RWPE2 (cell line): ENCODE results near the gene POLR1B.

ENCODE experiments used
- ATAC-seq: fragments of 200-7000 bp; cut with Tn5 transposase; 3 replicates; pipeline ENCODE4 v1.9.1; 2021; ENCODE audit warnings: low read depth
- DNase-seq: peaks from one replicate; pipeline ENCODE4 v3.0.0-alpha.2; 2020; ENCODE audit warnings: low spot score
- H3K27ac ChIP-seq: fragments of 450-650 bp; 2 replicates; pipeline ENCODE4 v1.5.1; 2017; ENCODE audit warnings: mild to moderate bottlenecking; ENCODE audit not compliant: poor library complexity, severe bottlenecking
- H3K27me3 ChIP-seq: fragments of 250-450 bp; sonication (Bioruptor Pico); 2 replicates; pipeline ENCODE4 v1.5.1; 2021; ENCODE audit warnings: mild to moderate bottlenecking, moderate library complexity; ENCODE audit not compliant: insufficient read depth, poor library complexity, severe bottlenecking
- H3K36me3 ChIP-seq: fragments of 250-450 bp; sonication (Bioruptor Pico); 2 replicates; pipeline ENCODE4 v1.5.1; 2020; ENCODE audit warnings: low read depth, mild to moderate bottlenecking, moderate library complexity
- H3K4me1 ChIP-seq: fragments of 250-450 bp; sonication (Bioruptor Pico); 2 replicates; pipeline ENCODE4 v1.5.1; 2021; ENCODE audit warnings: mild to moderate bottlenecking, moderate library complexity; ENCODE audit not compliant: insufficient read depth, poor library complexity, severe bottlenecking
- H3K4me3 ChIP-seq: fragments of 250-450 bp; sonication (Bioruptor Pico); 2 replicates; pipeline ENCODE4 v1.5.1; 2021; ENCODE audit warnings: mild to moderate bottlenecking, moderate library complexity; ENCODE audit not compliant: severe bottlenecking
- H3K9me3 ChIP-seq: fragments of 250-450 bp; sonication (Bioruptor Pico); 2 replicates; pipeline ENCODE4 v1.5.1; 2021; ENCODE audit warnings: mild to moderate bottlenecking, moderate library complexity; ENCODE audit not compliant: severe bottlenecking
- TF ChIP-seq, protein P1 (sequence below): fragments of 450-650 bp; IDR thresholded peaks from one replicate; pipeline ENCODE4 v1.5.1; 2017; ENCODE audit warnings: mild to moderate bottlenecking, moderate library complexity; ENCODE audit not compliant: poor library complexity, severe bottlenecking

Gene POLR1B

DNA sequence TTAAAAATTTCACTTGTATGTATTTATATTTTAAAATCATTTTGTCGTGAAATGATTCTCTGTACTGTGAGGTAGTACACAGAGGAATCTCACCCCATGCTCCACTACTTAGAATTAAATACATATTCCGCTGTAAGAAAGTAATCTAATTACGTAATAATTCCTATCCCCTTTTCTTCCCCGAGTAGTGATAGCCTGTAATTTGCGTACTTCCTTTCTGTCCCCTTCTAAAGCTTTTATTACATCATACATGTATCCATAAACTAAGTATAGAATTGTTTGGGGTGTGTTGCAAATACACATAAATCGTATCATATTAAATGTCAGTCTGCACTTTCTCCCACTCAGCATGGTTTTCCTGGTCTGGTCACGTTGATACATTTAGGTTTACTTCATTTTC lies 29.7 kb downstream of the POLR1B start:
- no peak overlapping the region for H3K4me3 ChIP-seq
- DNase-seq, result no peak
- no peak overlapping the region for H3K27ac ChIP-seq
- H3K9me3 ChIP-seq, result no peaks in the 10 kb centered on the region
- ATAC-seq, result no peak
- H3K4me1 ChIP-seq, result no peaks in the 10 kb centered on the region
- no peaks in the 10 kb centered on the region for H3K27me3 ChIP-seq
- peaks cover 97% of the 10 kb centered on the region for H3K36me3 ChIP-seq
- TF ChIP-seq, protein P1, sequence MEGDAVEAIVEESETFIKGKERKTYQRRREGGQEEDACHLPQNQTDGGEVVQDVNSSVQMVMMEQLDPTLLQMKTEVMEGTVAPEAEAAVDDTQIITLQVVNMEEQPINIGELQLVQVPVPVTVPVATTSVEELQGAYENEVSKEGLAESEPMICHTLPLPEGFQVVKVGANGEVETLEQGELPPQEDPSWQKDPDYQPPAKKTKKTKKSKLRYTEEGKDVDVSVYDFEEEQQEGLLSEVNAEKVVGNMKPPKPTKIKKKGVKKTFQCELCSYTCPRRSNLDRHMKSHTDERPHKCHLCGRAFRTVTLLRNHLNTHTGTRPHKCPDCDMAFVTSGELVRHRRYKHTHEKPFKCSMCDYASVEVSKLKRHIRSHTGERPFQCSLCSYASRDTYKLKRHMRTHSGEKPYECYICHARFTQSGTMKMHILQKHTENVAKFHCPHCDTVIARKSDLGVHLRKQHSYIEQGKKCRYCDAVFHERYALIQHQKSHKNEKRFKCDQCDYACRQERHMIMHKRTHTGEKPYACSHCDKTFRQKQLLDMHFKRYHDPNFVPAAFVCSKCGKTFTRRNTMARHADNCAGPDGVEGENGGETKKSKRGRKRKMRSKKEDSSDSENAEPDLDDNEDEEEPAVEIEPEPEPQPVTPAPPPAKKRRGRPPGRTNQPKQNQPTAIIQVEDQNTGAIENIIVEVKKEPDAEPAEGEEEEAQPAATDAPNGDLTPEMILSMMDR, result no peak

DNA sequence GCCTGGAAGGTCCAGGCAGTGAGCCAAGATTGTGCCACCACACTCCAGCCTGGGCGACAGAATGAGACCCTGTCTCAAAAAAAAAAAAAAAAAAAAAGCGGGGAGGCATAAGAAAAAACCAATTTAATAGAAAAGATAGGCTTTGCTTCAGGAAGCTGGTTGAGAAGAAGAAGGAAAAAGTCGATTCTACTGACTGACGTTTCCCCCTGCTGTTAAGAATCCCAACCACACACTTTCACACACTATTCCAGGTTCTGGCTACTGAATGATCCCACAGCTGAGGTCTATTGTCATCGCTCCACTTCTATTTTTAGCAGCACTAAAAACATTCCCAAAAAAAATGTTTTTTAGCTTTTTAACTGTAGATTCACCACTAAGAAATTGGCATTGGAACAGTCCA lies 35.5 kb downstream of the POLR1B start:
- Histone ChIP-seq H3K4me1 (no peaks in the 10 kb centered on the region), H3K4me3 (no peak overlapping the region), H3K27me3 (no peaks in the 10 kb centered on the region), H3K27ac (no peak overlapping the region), H3K9me3 (no peaks in the 10 kb centered on the region), H3K36me3 (peaks cover 50% of the 10 kb centered on the region)
- DNase-seq (no peak), ATAC-seq (no peak)
- TF ChIP-seq, protein P1, result no peak

DNA sequence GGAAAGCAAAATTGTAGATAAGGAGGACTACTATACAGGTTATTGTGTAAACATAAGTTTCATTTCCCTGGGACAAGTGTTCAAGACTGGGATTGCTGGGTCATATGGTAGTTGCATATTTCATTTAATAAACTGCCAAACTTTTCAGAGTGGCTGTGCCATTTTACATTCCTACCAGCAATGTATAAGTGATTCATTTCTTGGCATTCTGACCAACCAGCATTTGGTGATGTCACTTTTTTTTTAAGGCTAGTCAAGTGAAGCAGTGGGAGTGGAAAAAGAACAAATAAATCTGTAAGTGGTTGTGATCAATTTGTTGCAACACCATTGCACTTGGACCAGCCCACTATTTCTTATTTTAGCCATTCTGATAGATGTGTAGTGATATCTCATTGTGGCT lies 37.0 kb downstream of the POLR1B start:
- Histone ChIP-seq H3K4me1 (no peaks in the 10 kb centered on the region), H3K4me3 (no peak overlapping the region), H3K36me3 (peaks cover 35% of the 10 kb centered on the region), H3K27ac (no peak overlapping the region), H3K9me3 (no peaks in the 10 kb centered on the region), H3K27me3 (no peaks in the 10 kb centered on the region)
- TF ChIP-seq, protein P1, result no peak
- ATAC-seq (peak; percentile 44; the same call in 2 of the 3 replicates), DNase-seq (no peak)

DNA sequence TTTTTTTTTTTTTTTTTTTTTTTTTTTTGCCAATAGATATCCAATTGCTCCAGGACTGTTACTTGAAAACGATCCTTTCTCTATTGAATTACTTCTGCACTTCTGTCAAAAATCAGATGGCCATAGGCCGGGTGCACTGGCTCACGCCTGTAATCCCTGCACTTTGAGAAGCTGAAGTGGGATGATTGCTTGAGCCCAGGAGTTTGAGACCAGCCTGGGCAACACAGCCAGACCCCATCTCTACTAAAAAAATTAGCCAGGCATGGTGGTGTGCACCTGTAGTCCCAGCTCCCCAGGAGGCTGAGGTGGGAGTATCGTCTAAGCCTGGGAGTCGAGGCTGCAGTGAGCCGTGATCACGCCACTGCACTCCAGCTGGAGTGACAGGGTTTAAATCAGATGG lies 37.8 kb downstream of the POLR1B start:
- no peak for ATAC-seq
- H3K4me3 ChIP-seq, result no peak overlapping the region
- H3K4me1 ChIP-seq, result no peaks in the 10 kb centered on the region
- no peak overlapping the region for H3K27ac ChIP-seq
- DNase-seq, result no peak
- no peaks in the 10 kb centered on the region for H3K9me3 ChIP-seq
- TF ChIP-seq, protein P1, result no peak
- H3K36me3 ChIP-seq, result peaks cover 29% of the 10 kb centered on the region
- no peaks in the 10 kb centered on the region for H3K27me3 ChIP-seq

DNA sequence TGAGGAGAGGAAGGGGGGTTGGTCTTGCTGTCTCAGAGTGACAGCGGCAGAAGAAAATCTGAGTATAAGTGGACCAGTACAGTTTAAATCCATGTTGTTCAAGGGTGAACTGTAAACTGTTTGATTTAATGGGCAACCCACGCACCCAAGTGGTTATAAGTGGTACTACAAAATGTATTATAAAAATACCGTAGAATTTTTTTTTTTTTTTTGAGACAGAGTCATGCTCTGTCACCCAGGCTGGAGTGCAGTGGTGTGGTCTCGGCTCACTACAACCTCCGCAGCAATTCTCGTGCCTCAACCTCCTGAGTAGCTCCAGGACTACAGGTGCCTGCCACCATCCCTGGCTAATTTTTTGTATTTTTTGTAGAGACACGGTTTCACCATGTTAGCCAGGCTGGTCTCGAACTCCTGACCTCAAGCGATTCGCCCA lies 40.1 kb downstream of the POLR1B start:
- Histone ChIP-seq H3K4me1 (no peaks in the 10 kb centered on the region), H3K4me3 (no peak overlapping the region), H3K36me3 (peaks cover 14% of the 10 kb centered on the region; the same call in 1 of the 2 replicates), H3K27me3 (no peaks in the 10 kb centered on the region), H3K27ac (no peak overlapping the region), H3K9me3 (no peaks in the 10 kb centered on the region)
- DNase-seq (no peak), ATAC-seq (peak; percentile 1; the same call in 1 of the 3 replicates)
- TF ChIP-seq, protein P1, result peak; percentile 81
